ENCODE data around the gene CLEC4D.
"Not testable (repeated sequence)": the region's sequence is repeated elsewhere in the genome, so short reads cannot be mapped to it uniquely, and the experiment has no call there.

The CLEC4D gene

DNA sequence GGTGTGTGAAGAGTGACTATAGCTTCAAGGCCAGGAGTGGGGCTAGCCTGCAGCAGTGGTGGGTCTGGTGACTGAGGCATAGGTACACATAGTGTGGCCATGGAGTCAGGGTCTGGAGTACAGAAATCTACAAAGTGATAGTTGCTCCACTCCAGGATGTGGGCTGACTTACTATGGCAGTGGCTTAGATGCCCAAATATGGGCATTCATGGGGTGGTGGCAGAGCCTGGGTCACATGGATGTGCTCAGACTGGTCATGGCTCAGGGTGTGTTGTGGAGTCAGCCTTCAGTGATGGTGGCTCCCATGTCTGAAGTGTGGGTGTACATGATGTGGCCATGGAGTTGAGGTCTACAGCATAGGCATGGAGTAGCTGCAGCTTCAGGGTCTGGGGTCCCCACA lies 30.2 kb upstream of the CLEC4D start:
- no peak overlapping the region for H3K4me3 ChIP-seq (ENCODE audit: low read depth, low read length)
- no peak for DNase-seq (ENCODE audit: low read depth, low spot score)
- ChIA-PET CTCF (no interaction called here), POLR2A (no interaction called here)
- TF ChIP-seq, protein P1, sequence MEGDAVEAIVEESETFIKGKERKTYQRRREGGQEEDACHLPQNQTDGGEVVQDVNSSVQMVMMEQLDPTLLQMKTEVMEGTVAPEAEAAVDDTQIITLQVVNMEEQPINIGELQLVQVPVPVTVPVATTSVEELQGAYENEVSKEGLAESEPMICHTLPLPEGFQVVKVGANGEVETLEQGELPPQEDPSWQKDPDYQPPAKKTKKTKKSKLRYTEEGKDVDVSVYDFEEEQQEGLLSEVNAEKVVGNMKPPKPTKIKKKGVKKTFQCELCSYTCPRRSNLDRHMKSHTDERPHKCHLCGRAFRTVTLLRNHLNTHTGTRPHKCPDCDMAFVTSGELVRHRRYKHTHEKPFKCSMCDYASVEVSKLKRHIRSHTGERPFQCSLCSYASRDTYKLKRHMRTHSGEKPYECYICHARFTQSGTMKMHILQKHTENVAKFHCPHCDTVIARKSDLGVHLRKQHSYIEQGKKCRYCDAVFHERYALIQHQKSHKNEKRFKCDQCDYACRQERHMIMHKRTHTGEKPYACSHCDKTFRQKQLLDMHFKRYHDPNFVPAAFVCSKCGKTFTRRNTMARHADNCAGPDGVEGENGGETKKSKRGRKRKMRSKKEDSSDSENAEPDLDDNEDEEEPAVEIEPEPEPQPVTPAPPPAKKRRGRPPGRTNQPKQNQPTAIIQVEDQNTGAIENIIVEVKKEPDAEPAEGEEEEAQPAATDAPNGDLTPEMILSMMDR (IDR thresholded peaks at IDR 0.05; ENCODE audit: insufficient read depth, low read length, missing control alignments) = no peak

DNA sequence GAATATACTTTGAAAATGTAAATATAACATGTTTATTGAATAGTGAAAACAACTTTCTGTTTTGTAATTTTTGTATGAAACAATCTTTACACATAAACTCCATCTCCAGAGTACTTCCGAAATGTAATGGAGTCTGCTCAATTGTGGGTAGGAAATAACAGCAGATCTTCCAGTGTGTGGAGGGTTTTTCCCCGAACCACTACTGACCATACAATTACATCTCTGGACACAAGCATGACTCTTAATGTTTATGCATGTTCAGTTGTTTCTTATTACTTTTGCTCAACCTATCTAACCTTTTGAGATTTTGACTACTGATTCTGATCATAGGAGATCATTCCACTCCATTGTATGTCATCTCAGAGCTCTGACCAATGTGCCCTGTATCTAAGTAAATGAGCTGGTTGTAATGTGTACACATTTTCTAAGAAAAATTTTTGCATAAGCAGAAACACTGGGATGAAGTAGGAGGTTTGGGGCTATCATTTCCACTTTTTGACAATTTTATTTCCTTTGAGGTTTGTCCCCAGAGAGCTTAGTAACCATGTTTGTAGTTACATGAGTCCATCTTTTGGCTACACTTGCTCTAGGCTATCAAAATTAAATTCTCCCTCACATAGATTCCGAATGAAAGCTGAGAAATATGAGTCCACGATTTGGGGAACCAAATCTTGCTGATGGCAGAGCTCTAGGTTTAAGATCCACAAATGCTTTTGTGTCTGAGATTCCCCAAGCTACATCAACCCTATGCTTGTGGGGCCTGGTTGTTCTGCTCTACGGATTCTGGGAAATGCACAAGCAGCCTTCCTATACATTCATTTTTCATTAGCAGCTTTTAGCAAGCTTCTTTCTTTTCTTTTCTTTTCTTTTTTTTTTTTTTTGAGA lies 21.4 kb upstream of the CLEC4D start:
- TF ChIP-seq, protein P1 (IDR thresholded peaks at IDR 0.05; ENCODE audit: insufficient read depth, low read length, missing control alignments) = no peak
- POLR2A ChIA-PET = no interaction called here
- DNase-seq (ENCODE audit: low read depth, low spot score) = no peak
- CTCF ChIA-PET = no interaction called here
- H3K4me3 ChIP-seq (ENCODE audit: low read depth, low read length) = no peak overlapping the region

DNA sequence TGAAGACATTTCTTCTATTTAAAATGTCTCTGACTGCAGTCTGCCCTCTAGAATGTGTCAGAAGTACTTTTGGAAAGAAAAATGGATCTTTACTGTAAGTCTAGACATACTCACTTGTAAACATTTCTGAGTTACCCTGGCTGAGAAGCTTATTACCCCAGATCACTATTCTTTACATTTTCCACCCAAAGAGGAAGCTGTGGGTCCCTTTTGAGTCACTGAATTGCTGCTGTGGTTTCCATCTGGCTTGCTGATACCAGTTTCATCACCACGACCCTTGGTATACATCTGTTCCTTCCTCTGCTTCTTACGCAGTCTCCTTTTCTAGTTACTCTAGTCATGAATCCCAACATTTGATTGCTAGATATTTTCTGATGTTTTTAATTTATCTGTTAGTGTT lies 20.2 kb upstream of the CLEC4D start:
- ChIA-PET POLR2A (no interaction called here), CTCF (interaction anchor here (0.9 kb wide), 1 partner anchor 51 kb away, joined by 4 read pairs; no protein-coding TSS in a partner anchor)
- no peak for DNase-seq (ENCODE audit: low read depth, low spot score)

DNA sequence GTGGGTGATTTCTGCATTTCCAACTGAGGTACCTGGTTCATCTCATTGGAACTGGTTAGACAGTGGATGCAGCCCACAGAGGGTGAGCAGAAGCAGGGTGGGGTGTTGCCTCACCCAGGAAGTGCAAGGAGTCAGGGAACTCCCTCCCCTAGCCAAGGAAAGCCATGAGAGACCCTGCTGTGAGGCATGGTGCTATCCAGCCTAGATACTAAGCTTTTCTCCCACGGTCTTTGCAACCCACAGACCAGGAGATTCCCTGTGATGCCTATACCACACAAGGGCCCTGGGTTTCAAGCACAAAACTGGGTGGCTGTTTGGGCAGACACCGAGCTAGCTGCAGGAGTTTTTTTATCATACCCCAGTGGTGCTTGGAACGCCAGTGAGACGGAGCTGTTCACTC lies 17.6 kb upstream of the CLEC4D start:
- POLR2A ChIA-PET; CTCF ChIA-PET; DNase-seq (ENCODE audit: low read depth, low spot score); H3K4me3 ChIP-seq (ENCODE audit: low read depth, low read length): not testable (repeated sequence)

More for the DNA sequence above, 20.2 kb upstream of the CLEC4D start:
- TF ChIP-seq, protein P1 (IDR thresholded peaks at IDR 0.05; ENCODE audit: insufficient read depth, low read length, missing control alignments) = no peak
- no peak overlapping the region for H3K4me3 ChIP-seq (ENCODE audit: low read depth, low read length)

DNA sequence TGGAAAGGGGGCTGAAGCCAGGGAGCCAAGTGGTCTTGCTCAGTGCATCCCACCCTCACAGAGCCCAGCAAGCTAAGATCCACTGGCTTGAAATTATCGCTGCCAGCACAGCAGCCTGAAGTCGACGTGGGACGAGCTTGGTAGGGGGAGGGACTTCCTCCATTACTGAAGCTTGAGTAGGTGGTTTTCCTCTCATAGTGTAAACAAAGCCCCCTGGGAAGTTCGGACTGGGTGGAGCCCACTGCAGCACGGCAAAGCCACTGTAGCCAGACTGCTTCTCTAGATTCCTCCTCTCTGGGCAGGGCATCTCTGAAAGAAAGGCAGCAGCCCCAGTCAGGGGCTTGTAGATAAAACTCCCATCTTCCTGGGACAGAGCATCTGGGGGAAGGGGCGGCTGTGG lies 17.2 kb upstream of the CLEC4D start:
- POLR2A ChIA-PET; H3K4me3 ChIP-seq (ENCODE audit: low read depth, low read length); DNase-seq (ENCODE audit: low read depth, low spot score); CTCF ChIA-PET: not testable (repeated sequence)

DNA sequence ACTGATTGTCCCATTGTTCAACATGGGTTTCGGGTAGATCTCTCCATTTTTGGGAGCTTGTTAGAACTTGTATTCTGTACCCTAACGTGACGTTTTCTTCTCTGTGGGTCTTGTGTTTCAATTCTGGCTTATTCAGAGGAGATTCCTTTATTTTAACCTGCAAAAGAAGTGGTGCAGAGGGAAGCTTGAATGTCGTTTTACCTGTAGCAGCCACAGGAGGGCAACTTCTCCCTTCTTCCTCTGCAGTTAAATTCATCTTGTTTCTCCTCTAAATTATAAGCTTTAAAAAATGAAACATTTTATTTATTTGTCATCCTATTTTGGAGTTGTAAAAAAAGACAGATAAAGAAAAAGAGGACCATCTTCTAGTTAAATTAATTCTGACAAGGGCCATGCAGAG lies 13.7 kb upstream of the CLEC4D start:
- POLR2A ChIA-PET = no interaction called here
- no peak for DNase-seq (ENCODE audit: low read depth, low spot score)
- TF ChIP-seq, protein P1 (IDR thresholded peaks at IDR 0.05; ENCODE audit: insufficient read depth, low read length, missing control alignments) = no peak
- CTCF ChIA-PET = no interaction called here
- no peak overlapping the region for H3K4me3 ChIP-seq (ENCODE audit: low read depth, low read length)

DNA sequence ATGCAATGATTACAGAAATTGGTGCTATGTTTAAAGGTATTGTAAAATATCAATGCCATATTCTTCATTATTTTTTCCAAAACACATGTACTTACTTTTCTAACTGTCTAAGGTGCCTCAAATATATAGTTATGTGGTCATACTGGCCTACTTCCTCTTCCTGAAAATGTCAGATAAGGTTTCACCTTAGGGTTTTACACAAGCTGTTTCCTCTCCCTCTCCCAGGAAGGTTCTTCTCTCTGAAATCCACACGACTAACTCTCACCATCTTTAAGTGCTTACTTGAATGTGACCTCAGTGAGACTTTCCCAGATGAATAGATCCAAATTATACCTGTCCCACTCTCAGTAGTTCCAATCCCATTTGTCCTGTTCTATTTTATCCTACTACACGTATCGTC lies 11.6 kb upstream of the CLEC4D start:
- H3K4me3 ChIP-seq (ENCODE audit: low read depth, low read length) = no peak overlapping the region
- ChIA-PET CTCF (no interaction called here), POLR2A (no interaction called here)
- TF ChIP-seq, protein P1 (IDR thresholded peaks at IDR 0.05; ENCODE audit: insufficient read depth, low read length, missing control alignments) = no peak
- DNase-seq (ENCODE audit: low read depth, low spot score) = no peak
